Hepatocyte (in vitro differentiated cells): ENCODE results near the gene NAA80. TPM values are rescaled to one million over a fixed set of nuclear protein-coding genes. Genes with fewer than 3 reads are reported as not detected.
A peak's percentile ranks its signal among the peaks of the same experiment; 100 is the strongest.

ENCODE experiments used
- DNase-seq: peaks from one replicate; pipeline ENCODE4 v3.0.0-alpha.2; 2016; ENCODE audit warnings: low spot score
- H2AFZ ChIP-seq: fragments of 200-600 bp; sonication (generic); 2 replicates; pipeline ENCODE4 v1.6.0; 2016; ENCODE audit warnings: antibody characterized with exemption, mild to moderate bottlenecking
- H3K27ac ChIP-seq: fragments of 200-600 bp; sonication (generic); 2 replicates; pipeline ENCODE4 v1.5.1; 2016; ENCODE audit warnings: mild to moderate bottlenecking
- H3K27me3 ChIP-seq: fragments of 200-600 bp; sonication (generic); 2 replicates; pipeline ENCODE4 v1.6.1; 2016
- H3K36me3 ChIP-seq: fragments of 200-600 bp; sonication (generic); replicated peaks from 2 replicates; pipeline ENCODE4 v1.5.1; 2016; ENCODE audit warnings: low read depth; ENCODE audit not compliant: insufficient read depth
- H3K4me1 ChIP-seq: fragments of 200-600 bp; sonication (generic); 2 replicates; pipeline ENCODE4 v1.5.1; 2016; ENCODE audit warnings: mild to moderate bottlenecking, moderate library complexity; ENCODE audit not compliant: insufficient read depth
- H3K4me2 ChIP-seq: fragments of 200-600 bp; sonication (generic); 2 replicates; pipeline ENCODE4 v1.6.0; 2016
- H3K4me3 ChIP-seq: fragments of 200-600 bp; sonication (generic); 2 replicates; pipeline ENCODE4 v1.5.1; 2016; ENCODE audit warnings: mild to moderate bottlenecking
- H3K79me2 ChIP-seq: fragments of 200-600 bp; sonication (generic); 2 replicates; pipeline ENCODE4 v1.6.0; 2017; ENCODE audit warnings: mild to moderate bottlenecking
- H3K9me2 ChIP-seq: fragments of 200-600 bp; sonication (generic); replicated peaks from 2 replicates; pipeline ENCODE4 v1.6.0; 2017; ENCODE audit warnings: mild to moderate bottlenecking; ENCODE audit not compliant: insufficient read depth
- H3K9me3 ChIP-seq: fragments of 200-600 bp; sonication (generic); 2 replicates; pipeline ENCODE4 v1.5.1; 2016; ENCODE audit warnings: low read depth, mild to moderate bottlenecking
- H4K20me1 ChIP-seq: fragments of 200-600 bp; sonication (generic); 2 replicates; pipeline ENCODE4 v1.6.0; 2016; ENCODE audit warnings: mild to moderate bottlenecking; ENCODE audit not compliant: insufficient read depth, poor library complexity, severe bottlenecking
- EZH2 ChIP-seq: fragments of 200-600 bp; sonication (generic); IDR thresholded peaks from 2 replicates; pipeline ENCODE4 v1.6.1; 2016; ENCODE audit warnings: antibody characterized with exemption, mild to moderate bottlenecking, borderline replicate concordance
- EZH2phosphoT487 ChIP-seq: fragments of 200-600 bp; sonication (generic); IDR thresholded peaks from one replicate; pipeline ENCODE4 v1.6.1; 2018; ENCODE audit warnings: antibody characterized with exemption, mild to moderate bottlenecking, low read depth, moderate library complexity; ENCODE audit not compliant: unreplicated experiment, severe bottlenecking
- WGBS: methylation state at CpG from one replicate; pipeline ENCODE4 v1.1.6; 2016; ENCODE audit warnings: low lambda C conversion rate; ENCODE audit errors: missing lambda C conversion rate; 5-methylcytosine and 5-hydroxymethylcytosine counted together
- polyA plus RNA-seq: library from polyadenylated mRNA; unstranded; fragments of >200 nt; fragmentation: Nextera tagmentation; extraction: Ambion mirVana; gene quantifications from 2 replicates; pipeline ENCODE4 v1.2.1, GENCODE V29; 2016
- total RNA-seq: library from RNA; depleted of rRNA; stranded (reverse); fragments of >200 nt; gene quantifications from 2 replicates; pipeline ENCODE4 v1.2.3, GENCODE V29; 2014
- TF ChIP-seq, protein P1 (sequence below): fragments of 200-600 bp; sonication (generic); IDR thresholded peaks from 2 replicates; pipeline ENCODE4 v1.5.1; 2016; ENCODE audit warnings: antibody characterized with exemption, mild to moderate bottlenecking; ENCODE audit not compliant: poor library complexity

NAA80 gene
- total and polyA plus RNA-seq, 2 experiments from 2014 or later: 6.7 to 19.5 TPM

DNA sequence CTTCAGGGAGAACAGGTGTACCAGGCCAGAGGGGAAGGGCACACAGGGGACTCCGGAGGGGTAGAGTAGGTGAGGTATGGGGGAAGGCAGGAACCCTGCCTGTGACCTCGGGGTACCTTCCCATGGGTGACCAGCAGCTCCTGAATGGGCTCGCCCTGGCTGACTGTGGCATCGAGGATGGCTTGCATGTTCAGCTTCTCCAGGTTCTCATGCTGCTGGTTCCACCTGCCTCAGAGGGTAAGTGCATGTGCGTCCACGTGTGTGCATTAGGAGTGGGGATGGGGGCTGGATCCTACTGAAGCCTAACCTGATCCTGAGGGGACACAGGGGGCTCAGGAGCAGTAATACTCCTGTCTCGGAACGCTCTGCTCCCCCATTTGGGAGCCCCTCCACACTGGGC lies 45.8 kb upstream of the NAA80 start:
- no peaks in the 10 kb centered on the region for H3K36me3 ChIP-seq
- no peak for DNase-seq
- no peak overlapping the region for H2AFZ ChIP-seq
- H3K9me3 ChIP-seq: no peaks in the 10 kb centered on the region
- H3K27me3 ChIP-seq: peaks cover 20% of the 10 kb centered on the region
- no peak overlapping the region for H3K4me3 ChIP-seq
- TF ChIP-seq EZH2phosphoT487 (no peak), EZH2 (no peak)
- TF ChIP-seq, protein P1, sequence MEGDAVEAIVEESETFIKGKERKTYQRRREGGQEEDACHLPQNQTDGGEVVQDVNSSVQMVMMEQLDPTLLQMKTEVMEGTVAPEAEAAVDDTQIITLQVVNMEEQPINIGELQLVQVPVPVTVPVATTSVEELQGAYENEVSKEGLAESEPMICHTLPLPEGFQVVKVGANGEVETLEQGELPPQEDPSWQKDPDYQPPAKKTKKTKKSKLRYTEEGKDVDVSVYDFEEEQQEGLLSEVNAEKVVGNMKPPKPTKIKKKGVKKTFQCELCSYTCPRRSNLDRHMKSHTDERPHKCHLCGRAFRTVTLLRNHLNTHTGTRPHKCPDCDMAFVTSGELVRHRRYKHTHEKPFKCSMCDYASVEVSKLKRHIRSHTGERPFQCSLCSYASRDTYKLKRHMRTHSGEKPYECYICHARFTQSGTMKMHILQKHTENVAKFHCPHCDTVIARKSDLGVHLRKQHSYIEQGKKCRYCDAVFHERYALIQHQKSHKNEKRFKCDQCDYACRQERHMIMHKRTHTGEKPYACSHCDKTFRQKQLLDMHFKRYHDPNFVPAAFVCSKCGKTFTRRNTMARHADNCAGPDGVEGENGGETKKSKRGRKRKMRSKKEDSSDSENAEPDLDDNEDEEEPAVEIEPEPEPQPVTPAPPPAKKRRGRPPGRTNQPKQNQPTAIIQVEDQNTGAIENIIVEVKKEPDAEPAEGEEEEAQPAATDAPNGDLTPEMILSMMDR: no peak
- peaks cover 8% of the 10 kb centered on the region for H3K79me2 ChIP-seq
- peak overlapping the region; percentile 98 for H3K4me2 ChIP-seq
- H3K9me2 ChIP-seq: no peaks in the 10 kb centered on the region
- H3K27ac ChIP-seq: no peak overlapping the region
- WGBS: 57% methylated on average over 6 of the region's 8 CpGs
- H3K4me1 ChIP-seq: peaks cover 25% of the 10 kb centered on the region
- no peaks in the 10 kb centered on the region for H4K20me1 ChIP-seq

DNA sequence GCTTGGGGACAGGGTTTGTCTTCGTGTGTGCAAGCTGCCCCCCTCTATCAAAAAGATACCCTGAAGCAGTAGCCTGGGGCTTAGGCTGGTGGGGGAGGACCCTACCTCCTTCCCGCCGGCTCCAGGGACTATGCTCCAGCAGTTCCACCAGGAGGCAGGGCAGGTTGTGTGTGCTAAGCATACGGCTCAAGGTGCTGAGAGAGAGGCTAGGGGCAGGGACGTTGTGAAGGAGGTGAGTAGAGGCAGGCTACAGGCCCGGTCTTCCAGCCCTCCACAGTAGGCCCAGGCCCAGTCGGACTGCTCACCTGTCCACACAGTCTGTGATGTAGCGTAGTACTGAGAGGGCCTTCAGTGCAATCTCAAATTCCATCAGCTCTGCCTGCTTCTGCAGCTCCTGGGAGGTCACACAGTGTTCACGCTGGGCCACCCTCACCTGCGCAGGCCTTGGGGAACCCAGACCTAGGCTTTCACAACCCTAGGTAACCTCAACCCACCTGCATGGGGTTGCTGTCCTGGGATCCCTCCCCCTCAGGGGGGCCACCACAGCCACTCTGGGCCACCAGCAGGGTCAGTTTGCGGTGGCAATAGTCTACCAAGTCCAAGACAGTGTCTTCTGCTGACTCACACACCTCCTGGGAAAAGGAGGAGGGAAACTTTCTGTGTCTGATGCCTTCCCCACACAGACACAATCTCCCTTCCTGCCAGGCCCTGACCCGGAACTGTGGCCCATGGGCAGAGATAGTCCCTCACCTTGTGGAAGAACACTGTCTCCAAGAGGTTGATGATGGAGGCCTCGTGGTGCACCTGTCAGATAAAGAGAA lies 43.8 kb upstream of the NAA80 start:
- Histone ChIP-seq H3K4me3 (no peak overlapping the region), H3K27me3 (peaks cover 25% of the 10 kb centered on the region), H3K27ac (no peak overlapping the region), H3K79me2 (no peaks in the 10 kb centered on the region), H3K9me2 (no peaks in the 10 kb centered on the region), H2AFZ (no peak overlapping the region), H3K4me1 (peaks cover 22% of the 10 kb centered on the region), H3K9me3 (no peaks in the 10 kb centered on the region), H4K20me1 (no peaks in the 10 kb centered on the region), H3K4me2 (no peak overlapping the region), H3K36me3 (no peaks in the 10 kb centered on the region)
- DNase-seq: no peak
- WGBS: 72% methylated on average over 13 of the region's 13 CpGs
- TF ChIP-seq, protein P1: no peak
- TF ChIP-seq EZH2 (no peak), EZH2phosphoT487 (no peak)

DNA sequence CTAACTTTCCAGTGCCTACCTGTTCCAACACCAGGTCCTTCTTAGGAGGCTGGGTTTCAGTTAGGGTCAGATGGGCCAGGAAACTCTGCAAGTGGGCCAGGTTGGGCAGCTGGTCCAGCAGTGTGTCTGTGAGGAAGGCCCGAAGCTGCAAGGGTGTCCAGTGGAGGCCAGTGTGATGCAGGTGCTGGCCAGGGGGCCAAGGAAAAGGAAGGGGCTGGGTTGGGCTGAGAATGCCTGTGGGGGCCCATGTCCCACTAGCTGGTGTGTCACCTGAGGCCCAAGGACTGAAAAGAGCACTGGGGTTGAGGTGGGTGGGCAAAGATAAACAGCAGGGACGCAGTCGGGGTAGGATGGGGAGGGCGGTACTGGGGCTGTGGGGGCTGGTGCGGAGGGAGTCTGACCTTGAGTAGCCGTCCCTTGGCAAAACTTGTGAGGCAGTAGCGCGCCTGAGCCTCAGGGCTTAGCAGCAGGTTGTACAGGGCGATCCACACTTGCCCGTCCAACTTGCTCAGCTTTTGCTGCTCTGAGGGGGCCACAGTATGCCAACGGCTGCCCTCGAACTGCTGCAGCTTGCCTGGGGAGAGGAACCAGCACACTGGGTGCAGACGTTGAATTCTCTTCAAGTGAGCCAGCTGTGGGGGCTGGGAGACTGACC lies 42.9 kb upstream of the NAA80 start:
- no peak for DNase-seq
- Histone ChIP-seq H2AFZ (no peak overlapping the region), H3K36me3 (no peaks in the 10 kb centered on the region), H3K27me3 (peaks cover 25% of the 10 kb centered on the region), H3K27ac (no peak overlapping the region), H3K4me2 (no peak overlapping the region), H3K4me3 (no peak overlapping the region), H3K9me3 (no peaks in the 10 kb centered on the region), H3K4me1 (peaks cover 26% of the 10 kb centered on the region), H3K79me2 (no peaks in the 10 kb centered on the region), H3K9me2 (no peaks in the 10 kb centered on the region), H4K20me1 (no peaks in the 10 kb centered on the region)
- TF ChIP-seq, protein P1: no peak
- no peak for TF ChIP-seq EZH2phosphoT487
- TF ChIP-seq EZH2: no peak
- WGBS: 90% methylated on average over 10 of the region's 13 CpGs
